ENCODE data around the gene BCAS3. TPM values are rescaled to one million over a fixed set of nuclear protein-coding genes. Genes with fewer than 3 reads are reported as not detected.
A peak's percentile ranks its signal among the peaks of the same experiment; 100 is the strongest.

Gene BCAS3
- total RNA-seq, 1 experiment from 2014 or later = 6.0 TPM

- in situ Hi-C loops (cut with HindIII; ENCODE audit: low sequenced_read_pairs) = no loop called here
- DNase-seq (ENCODE audit: low spot score) = no peak
These were observed 718.4 kb downstream of the BCAS3 start for GRCh38 chr17:61395983-61396585.

GRCh38 chr17:61396586-61397085 lies 719.0 kb downstream of the BCAS3 start:
- in situ Hi-C loops (cut with HindIII; ENCODE audit: low sequenced_read_pairs) = no loop called here
- DNase-seq (ENCODE audit: low spot score) = no peak

- no peak for DNase-seq (ENCODE audit: low spot score)
- in situ Hi-C loops (cut with HindIII; ENCODE audit: low sequenced_read_pairs) = no loop called here
These were observed 719.6 kb downstream of the BCAS3 start for GRCh38 chr17:61397086-61397842.

- in situ Hi-C loops (cut with HindIII; ENCODE audit: low sequenced_read_pairs) = no loop called here
- DNase-seq (ENCODE audit: low spot score) = no peak
These were observed 721.1 kb downstream of the BCAS3 start for GRCh38 chr17:61398721-61399130.

- peak; percentile 50 for DNase-seq (ENCODE audit: low spot score)
- in situ Hi-C loops (cut with HindIII; ENCODE audit: low sequenced_read_pairs) = no loop called here
These were observed 721.7 kb downstream of the BCAS3 start, which contains the start of gene TBX2 for GRCh38 chr17:61399131-61400065. TSS of gene TBX2 (plus strand) at chr17:61399843. CDS start at chr17:61400177, 334 bp downstream.

GRCh38 chr17:61400066-61400716 lies 722.5 kb downstream of the BCAS3 start:
- peak; percentile 3 for DNase-seq (ENCODE audit: low spot score)
- in situ Hi-C loops (cut with HindIII; ENCODE audit: low sequenced_read_pairs) = no loop called here

GRCh38 chr17:61400717-61401388 lies 723.2 kb downstream of the BCAS3 start:
- DNase-seq (ENCODE audit: low spot score) = no peak
- in situ Hi-C loops (cut with HindIII; ENCODE audit: low sequenced_read_pairs) = no loop called here

- DNase-seq (ENCODE audit: low spot score) = no peak
- in situ Hi-C loops (cut with HindIII; ENCODE audit: low sequenced_read_pairs) = no loop called here
These were observed 723.9 kb downstream of the BCAS3 start for GRCh38 chr17:61401389-61402072.

GRCh38 chr17:61402073-61402541 lies 724.5 kb downstream of the BCAS3 start:
- no peak for DNase-seq (ENCODE audit: low spot score)
- in situ Hi-C loops (cut with HindIII; ENCODE audit: low sequenced_read_pairs) = no loop called here

GRCh38 chr17:61402978-61403800 lies 725.5 kb downstream of the BCAS3 start:
- no peak for DNase-seq (ENCODE audit: low spot score)
- in situ Hi-C loops (cut with HindIII; ENCODE audit: low sequenced_read_pairs) = no loop called here

- DNase-seq (ENCODE audit: low spot score) = no peak
- in situ Hi-C loops (cut with HindIII; ENCODE audit: low sequenced_read_pairs) = no loop called here
These were observed 726.4 kb downstream of the BCAS3 start for GRCh38 chr17:61403801-61404662.

- no peak for DNase-seq (ENCODE audit: low spot score)
- in situ Hi-C loops (cut with HindIII; ENCODE audit: low sequenced_read_pairs) = no loop called here
These were observed 726.9 kb downstream of the BCAS3 start for GRCh38 chr17:61404663-61404912.

- in situ Hi-C loops (cut with HindIII; ENCODE audit: low sequenced_read_pairs) = no loop called here
- DNase-seq (ENCODE audit: low spot score) = no peak
These were observed 727.4 kb downstream of the BCAS3 start for GRCh38 chr17:61404913-61405685.

- no peak for DNase-seq (ENCODE audit: low spot score)
- in situ Hi-C loops (cut with HindIII; ENCODE audit: low sequenced_read_pairs) = no loop called here
These were observed 728.3 kb downstream of the BCAS3 start for GRCh38 chr17:61405686-61406536.

GRCh38 chr17:61406537-61406845 lies 728.8 kb downstream of the BCAS3 start:
- no peak for DNase-seq (ENCODE audit: low spot score)
- in situ Hi-C loops (cut with HindIII; ENCODE audit: low sequenced_read_pairs) = no loop called here

All from G401 (cell line).